SIG-M5 treated with dmso at 0.1 percent for 504 hours (cell line): ENCODE results near the gene FFAR2.
"Not testable (repeated sequence)": the region's sequence is repeated elsewhere in the genome, so short reads cannot be mapped to it uniquely, and the experiment has no call there.

Experiments
- DNase-seq: peaks from one replicate; lab custom pipeline; 2025; ENCODE audit not compliant: unreplicated experiment; lab: John Stamatoyannopoulos, UW

The FFAR2 gene

DNA sequence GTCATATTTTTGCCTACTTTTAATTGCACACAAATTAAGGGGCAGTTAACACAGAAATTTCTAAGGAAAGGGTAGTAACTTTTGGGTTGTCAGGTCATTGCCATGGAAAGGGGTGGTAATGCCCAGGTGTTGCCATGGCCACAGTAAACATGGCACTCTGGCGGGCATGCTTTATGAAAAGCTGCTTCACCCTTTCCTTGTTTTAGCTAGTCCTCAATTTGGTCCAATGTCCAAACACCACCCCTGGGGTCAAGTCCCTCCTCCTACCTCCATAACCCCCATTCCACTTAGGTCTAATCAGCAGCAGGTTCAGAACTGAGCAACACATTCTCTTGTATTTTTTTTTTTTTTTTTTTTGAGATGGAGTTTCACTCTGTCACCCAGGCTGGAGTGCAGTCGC is 6.6 kb downstream of the FFAR2 start:
- DNase-seq: no peak

DNA sequence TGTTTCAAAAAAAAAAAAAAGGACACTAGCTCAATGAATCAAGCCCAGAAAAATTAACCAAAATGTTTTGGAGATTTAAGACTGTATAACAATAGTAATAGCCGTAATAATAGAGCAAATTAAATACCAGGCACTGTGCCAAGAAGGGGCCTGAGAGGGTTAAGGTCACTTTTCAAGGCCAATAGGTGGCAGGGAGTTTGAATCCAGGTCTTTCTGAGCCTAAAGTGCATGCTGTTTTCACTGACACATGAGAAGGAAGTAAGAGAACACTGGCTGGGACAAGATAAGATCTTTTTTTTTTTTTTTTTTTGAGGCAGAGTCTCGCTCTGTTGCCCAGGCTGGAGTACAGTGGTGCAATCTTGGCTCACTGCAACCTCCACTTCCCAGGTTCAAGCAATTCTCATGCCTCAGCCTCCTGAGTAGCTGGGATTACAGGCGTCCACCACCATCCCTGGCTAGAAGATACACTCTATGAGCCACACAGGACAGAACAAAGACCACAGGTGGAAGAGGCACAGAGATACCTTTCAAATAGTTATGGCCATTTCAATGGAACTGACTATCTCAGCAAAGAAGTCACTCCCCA is 7.7 kb downstream of the FFAR2 start:
- no peak for DNase-seq

DNA sequence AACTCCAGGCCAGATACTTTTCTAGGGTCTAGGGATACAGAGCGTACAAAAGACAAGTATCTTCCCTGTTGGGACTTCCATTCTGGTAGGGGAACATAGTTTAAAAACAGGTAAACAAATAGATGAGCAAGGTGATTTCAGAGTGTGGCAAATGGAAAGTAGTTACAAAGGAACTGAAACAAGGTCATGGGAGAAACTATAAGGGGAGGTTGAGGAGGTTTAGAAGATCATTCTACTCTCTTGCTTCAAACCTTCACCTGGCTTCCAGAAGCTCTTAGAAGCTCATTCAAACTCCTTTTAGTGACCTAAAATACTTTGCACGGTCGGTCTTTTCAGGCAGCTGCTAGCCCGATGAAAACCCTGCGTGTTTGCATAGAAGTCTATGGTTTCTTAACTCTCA is 9.1 kb downstream of the FFAR2 start:
- no peak for DNase-seq

DNA sequence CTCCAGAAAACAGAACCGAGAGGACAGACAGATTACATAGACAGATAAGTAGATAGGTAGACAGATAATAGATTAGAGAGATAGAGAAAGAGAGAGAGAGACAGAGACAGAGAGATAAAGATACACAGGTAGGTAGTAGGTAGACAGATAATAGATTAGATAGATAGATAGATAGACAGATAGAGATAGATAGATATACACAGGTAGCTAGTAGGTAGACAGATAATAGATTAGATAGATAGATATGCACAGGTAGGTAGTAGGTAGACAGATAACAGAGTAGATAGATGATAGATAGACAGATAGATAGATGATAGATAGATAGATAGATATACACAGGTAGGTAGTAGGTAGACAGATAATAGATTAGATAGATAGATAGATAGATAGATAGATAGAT is 10.1 kb downstream of the FFAR2 start:
- DNase-seq: no peak

DNA sequence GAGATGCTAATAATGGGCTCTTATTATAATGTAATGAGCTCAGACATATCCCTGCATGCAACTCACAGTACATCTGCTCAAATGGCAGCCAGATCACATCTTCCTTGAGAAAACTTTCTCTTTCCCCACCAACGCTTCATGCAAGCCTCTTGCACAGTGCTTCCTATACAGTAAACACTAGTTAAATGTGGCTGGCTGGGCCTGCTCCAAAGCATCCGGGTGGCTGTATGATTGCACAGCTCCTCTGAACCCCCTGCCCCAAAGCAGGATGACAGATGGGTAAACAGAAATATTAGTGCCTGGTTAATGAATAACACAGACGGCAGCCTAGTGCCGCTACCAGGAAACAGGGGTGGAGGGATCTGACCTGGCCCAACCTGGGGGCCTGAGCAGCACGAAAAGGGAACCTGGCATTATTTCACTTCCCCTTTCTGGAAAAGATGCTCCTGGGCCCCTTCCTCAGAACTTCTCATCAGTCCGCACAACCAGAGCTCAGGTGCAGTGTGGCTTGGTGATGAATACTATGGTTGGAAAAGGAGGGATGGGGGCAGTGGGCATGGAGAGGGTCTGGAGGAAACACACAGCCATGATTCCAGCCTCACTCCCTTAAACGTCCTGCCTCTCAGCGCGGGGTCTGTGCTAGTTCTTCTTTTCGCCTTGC is 10.8 kb downstream of the FFAR2 start:
- no peak for DNase-seq

DNA sequence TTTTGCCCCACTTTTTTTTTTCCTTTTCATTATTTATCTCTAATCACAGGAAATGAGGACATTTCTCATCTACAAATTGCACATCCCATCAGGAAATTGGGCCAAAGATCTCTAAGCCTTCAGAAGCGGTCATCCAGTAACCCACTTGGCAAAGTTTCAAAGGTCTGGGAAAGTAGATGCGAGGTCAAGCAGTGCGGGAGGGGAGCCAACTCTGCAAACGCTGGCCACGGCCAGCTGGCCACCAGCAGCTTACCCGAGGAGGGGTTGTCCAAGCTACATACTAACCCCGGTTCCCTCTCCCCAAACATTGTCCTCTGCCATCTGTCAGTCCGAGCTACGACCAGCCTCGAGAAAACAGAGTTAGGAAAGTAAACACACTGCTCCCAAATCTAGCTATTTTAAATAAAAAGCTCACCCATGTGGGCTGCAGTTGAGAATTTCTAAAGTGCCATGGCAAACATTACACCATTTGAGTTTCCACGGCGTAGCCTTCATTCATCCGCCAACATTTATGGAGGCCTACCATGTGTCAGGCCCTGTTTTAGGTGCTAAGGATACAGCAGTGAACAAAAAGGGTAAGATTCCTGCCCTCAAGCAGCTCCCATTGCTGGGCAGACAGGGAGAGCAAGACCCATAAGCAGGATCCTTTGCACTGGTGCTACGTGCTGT is 11.5 kb downstream of the FFAR2 start:
- no peak for DNase-seq

DNA sequence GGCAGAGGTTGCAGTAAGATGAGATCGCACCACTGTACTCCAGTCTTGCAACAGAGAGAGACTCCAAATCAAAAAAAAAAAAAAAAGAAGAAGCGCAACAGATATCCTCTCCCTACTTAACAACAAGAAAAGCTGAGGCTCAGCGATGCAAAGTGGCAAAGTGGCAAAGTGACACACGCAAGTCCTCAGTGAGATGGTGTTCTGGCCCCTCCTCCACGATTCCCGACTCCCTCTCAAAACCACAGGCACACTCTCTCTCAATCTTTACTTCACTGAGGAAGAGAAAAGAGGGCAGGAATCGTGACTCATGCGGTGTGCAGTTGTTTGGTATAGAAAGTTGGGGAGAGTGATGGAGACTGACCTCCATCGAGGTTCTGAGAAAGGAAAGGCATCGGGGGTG is 12.6 kb downstream of the FFAR2 start:
- no peak for DNase-seq

DNA sequence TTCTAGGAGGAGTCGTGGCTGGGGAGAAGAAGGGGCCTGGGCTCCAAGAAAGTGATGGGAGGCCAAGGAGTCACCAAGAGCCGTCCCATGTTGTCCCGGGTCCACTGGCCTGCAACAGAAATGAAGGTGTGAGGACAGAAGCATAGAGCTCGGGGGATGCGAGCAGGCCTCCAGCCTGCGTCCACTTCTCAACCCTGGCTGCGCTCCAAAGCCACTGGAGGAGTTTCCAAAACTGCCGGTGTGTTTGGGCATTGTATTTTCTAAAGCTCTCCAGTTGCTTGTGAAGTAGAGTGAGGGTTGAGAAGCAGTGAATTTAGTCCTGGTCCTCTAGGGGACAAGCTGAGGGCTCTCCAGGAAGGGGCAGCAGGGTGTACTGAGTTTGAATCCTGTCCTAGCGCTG is 13.0 kb downstream of the FFAR2 start:
- no peak for DNase-seq

DNA sequence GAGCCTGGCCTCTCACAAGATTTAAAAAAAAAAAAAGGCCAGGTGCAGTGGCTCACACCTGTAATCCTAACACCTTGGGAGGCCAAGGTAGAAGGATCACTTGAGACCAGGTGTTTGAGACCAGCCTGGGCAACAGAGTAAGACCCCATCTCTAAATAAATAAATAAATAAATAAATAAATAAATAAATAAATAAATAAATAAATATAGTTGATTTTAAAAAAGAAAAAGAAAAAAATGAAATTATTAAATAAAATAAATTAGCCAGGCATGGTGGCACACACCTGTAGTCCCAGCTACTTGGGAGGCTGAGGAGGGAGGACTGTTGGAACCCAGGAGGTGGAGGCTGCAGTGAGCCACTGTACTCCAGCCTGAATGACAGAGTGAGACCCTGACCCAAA is 13.7 kb downstream of the FFAR2 start:
- not testable (repeated sequence) for DNase-seq

DNA sequence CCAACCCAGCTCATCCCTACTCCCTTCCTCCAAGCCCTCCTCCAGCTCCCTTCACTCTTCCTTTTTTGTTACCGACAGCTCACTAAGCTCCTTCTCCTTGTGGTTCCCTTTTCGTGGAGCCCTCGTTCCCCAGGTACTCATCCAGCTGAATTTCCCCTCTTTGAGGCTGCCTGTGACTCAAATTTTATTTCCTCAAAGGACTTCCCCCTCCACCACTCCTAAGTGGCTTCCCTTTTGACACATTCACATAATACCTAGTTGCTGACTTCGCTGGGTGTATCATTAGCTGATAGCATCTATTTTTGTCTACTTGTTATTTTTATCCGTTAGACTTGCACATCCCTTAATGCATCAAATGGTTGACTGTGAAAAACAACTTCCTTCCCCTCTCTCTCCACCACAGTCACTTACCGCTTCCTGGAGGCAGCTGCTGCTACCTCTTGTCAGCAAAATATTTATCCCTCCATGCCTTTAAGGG is 14.5 kb downstream of the FFAR2 start:
- peak; percentile 89 for DNase-seq

DNA sequence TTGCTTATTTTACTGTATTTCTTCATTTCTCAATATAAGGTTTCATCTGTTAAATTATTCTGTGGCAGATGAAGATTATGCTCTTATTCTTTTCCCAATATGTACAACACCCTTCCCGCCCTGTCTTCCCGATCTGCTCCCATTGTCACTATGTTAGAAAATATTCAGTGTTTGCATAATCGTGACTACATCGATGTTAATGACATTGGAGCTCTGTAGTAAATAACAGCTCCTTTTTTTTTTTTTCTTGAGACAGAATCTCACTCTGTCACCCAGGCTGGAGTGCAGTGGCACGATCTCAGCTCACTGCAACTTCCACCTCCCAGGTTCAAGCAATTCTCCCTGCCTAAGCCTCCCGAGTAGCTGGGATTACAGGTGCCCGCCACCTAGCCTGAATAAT is 14.9 kb downstream of the FFAR2 start:
- not testable (repeated sequence) for DNase-seq

DNA sequence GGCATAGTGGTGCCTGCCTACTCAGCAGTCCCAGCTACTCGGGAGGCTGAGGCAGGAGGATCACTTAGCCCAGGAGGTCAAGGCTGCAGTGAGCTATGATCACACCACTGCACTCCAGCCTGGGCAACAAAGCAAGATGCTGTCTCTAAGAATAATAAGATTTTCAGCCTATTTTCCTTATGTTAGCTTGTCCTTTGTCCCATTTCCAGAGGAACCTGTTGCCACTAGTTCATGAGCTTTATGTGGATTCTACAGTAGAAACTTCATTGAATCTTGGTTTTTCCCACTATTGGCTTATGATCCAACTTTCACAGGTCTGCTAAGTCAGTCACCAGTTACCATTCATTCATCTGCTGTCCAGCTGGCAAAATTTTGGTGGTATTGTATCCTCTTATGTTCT is 18.2 kb downstream of the FFAR2 start:
- no peak for DNase-seq

DNA sequence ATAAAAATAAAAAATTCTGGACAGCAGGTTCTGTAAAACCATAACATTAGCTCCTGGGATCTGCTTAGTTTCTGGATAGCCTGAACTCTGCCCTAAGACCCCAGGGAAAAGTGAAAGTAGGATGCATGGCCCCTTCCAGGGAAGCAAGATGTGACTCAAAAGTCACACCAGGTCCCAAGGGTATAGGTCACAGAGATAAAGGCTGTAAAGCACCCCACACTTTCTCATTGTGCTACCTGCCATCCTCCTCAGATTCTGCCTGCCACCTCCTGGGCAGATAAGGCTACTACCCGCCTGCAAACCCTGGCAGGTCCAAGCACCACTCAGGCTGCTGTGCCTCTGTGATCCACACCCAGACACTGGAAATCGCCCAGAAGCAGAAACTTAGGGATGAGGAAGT is 20.6 kb downstream of the FFAR2 start:
- DNase-seq: peak; percentile 46

DNA sequence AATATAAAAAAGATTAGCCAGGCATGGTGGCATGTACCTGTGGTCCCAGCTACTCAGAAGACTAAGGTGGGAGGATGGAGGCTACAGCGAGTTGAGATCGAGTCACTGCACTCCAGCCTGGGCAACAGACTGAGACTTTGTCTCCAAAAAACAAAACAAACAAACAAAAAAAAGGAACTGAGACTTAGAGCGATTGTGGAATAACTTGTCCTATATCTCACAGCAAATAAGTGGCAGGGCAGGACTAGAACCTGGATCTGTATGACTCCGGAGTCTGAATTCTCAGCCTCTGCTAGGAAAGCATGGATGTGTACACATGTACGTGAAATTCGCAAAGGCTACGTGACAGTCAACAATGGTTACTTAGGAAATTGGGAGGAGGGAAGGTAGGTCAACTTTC is 22.1 kb downstream of the FFAR2 start:
- no peak for DNase-seq

DNA sequence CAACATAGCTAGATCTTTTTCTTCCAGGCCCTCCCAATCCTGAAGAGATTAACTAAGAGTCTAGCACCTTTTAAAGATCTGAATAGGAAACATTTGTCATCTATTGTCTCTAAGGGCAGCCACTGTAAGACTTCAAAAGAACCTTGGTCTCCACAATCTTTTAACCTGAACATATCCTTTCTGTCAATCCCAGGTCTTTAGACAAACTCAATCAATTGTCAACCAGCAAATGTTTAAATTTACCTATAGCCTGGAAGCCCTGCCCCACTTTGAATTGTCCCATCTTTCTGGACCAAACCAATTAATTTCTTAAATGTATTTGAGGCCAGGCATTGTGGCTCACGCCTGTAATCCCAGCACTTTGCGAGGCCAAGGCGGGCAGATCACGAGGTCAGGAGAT is 23.0 kb downstream of the FFAR2 start:
- DNase-seq: not testable (repeated sequence)

DNA sequence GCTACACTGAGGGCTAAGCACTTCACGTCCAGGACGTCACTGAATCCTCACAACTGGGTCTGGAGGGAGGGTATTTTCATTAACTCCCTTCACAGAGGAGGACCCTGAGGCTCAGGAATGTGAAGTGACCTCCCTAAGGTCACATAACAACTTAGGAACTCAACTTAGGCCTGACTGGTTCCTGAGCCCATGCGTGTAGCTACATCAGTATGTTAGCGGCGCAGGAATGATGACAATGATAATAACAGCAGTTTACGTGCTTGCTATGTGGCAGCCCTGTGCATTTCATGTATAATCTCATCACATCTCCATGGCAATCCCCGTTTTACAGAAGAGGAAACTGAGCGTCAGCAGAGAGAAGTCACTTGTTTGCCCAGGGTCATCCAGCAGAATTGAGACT is 23.9 kb downstream of the FFAR2 start:
- DNase-seq: no peak

DNA sequence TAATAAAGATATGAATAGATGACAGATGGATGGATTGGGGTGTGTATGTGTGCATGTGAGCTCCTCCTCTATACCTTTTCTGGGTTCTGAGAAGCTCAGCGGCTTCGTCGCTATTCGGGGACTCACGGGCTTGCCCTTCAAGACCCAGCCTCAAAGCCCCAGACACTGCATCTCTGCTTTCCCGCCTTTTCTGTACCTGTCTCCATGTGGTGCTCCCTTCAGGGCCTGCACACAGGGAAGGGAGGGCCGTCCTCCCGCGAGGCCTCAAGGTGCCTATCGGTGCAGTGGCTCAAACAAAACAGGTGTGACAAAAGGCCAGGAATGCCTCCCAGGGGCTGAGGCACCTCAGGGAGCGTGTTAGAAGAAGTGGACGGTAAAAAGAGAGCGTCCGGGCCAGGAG is 26.0 kb downstream of the FFAR2 start:
- DNase-seq: no peak

DNA sequence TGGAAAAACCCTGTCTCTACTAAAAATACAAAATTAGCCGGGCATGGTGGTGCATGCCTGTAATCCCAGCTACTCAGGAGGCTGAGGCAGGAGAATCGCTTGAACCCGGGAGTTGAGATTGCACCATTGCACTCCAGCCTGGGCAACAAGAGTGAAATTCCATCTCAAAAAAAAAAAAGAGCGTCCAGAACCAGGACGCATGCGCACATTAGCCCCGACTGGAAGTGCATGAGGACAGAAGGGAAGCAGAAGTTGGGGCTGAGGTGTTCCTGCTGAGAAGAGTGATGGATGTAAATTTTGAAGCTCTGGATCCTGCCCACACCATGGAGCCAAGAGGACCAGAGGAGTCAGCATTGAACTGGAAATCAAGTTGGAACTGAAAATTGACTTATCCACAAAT is 26.5 kb downstream of the FFAR2 start:
- not testable (repeated sequence) for DNase-seq

DNA sequence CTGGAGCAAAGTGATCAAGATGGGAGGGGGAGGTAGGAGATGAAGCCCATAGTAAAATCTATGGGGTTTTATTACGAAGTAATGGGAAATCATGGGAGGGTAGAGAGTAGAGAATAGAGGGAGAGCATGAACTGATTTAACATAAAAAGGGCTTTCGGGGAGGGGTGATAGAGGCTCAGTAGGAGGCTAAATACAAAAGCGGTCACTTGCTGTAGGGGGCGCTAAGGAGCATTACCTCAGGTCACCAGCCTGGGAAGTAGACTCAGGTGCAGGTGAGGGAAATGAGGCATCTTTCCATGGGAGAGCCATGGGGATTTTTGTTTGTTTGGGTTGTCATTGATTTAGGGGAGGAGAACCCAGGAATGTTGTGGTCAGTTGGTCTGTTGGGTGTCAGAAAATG is 28.1 kb downstream of the FFAR2 start:
- no peak for DNase-seq

DNA sequence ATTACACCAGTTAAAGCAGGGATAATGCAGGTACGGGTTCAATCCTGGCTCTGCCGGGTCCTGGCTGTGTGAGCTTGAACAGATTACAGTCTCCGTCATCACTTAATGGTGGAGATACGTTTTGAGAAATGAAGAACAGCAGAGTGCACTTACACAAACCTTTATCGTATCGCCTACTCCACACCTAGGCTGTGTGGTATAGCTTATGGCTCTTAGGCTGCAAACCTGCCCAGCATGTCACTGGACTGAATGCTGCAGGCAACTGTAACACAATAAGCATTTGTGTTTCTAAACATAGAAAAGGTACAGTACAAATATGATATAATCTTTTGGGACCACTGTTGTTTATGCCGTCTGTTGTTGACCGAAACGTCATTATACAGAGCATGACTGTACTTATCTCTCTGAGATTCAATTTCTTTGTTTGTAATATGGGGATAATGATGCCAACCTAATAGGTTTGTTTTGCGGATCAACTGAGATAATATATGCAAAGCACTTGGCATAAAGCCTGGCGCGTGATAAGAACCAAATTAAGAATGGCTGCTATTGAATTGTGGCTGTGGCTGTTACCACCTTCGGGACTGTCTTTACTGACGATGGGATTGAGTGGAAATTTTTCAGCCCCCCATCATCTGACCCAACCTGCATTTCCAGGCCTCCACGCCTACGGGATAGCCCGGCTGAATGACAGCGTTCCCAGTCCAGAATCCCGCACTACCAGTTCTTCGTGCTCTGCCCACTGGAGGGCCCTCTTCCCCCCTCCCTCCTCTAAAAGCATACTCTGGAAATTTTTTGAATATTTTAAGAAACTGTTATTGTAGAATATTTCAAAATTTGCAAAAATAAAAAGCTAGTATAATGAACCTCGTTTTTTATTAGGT is 31.0 kb downstream of the FFAR2 start:
- no peak for DNase-seq

DNA sequence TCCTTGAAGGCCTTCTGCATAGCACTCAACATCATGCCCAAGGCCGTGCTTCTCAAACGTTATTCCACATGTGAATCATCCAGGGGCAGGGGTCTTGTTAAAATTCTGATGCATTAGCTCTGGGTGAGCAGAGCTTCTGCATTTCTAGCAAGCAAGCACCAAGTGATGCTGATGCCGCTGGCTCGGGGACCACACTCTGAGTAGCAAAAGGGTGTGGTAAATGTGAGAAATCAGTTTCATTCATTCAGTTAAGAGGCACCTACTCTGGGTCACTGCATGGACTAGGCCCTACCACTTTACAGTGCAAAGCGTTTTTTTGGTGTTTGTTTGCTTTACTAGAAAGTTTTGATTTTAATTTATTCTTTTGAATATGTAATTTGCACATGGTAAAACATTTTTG is 35.0 kb downstream of the FFAR2 start:
- DNase-seq: no peak
